Panc1 (cell line): ENCODE data around the gene IGF1R. TPM values are rescaled to one million over a fixed set of nuclear protein-coding genes. Genes with fewer than 3 reads are reported as not detected.

Source experiments
- ATAC-seq: fragments of 200-7000 bp; cut with Tn5 transposase; 2 replicates; pipeline ENCODE4 v1.9.1; 2020; ENCODE audit warnings: mild to moderate bottlenecking, moderate library complexity
- BruUV-seq: library from RNA; stranded (reverse); fragments of 400-500 nt; replicated peaks from 2 replicates; lab custom pipeline; 2021; lab: Mats Ljungman, UMichigan
- CTCF ChIA-PET: fragments of 300-600 bp; sonication (Branson Sonifier 250); formaldehyde crosslinking; loops from one replicate; lab custom pipeline; 2022; ENCODE audit warnings: antibody characterized with exemption; lab: Charles Lee
- POLR2A ChIA-PET: fragments of 300-600 bp; sonication (Branson Sonifier 250); formaldehyde crosslinking; loops from one replicate; lab custom pipeline; 2022; ENCODE audit warnings: antibody characterized with exemption; lab: Charles Lee
- DNase-seq: peaks from one replicate; pipeline ENCODE4 v3.0.0-alpha.2; 2010; ENCODE audit warnings: low read depth, low spot score
- H3K27ac ChIP-seq: 2 replicates; pipeline ENCODE4 v1.5.1; 2011; ENCODE audit warnings: mild to moderate bottlenecking, low read length, inconsistent platforms
- H3K27me3 ChIP-seq: fragments of 200-500 bp; sonication (Bioruptor generic); 2 replicates; pipeline ENCODE4 v1.6.0; 2014; ENCODE audit warnings: low read length, inconsistent platforms; ENCODE audit not compliant: control insufficient read depth, insufficient read depth
- H3K36me3 ChIP-seq: fragments of 200-500 bp; sonication (Bioruptor generic); 2 replicates; pipeline ENCODE4 v1.5.1; 2014; ENCODE audit warnings: inconsistent platforms, mild to moderate bottlenecking, low read length, moderate library complexity; ENCODE audit not compliant: control insufficient read depth, insufficient read depth
- H3K4me1 ChIP-seq: 2 replicates; pipeline ENCODE4 v1.5.1; 2011; ENCODE audit warnings: inconsistent platforms, mild to moderate bottlenecking, low read length, moderate library complexity; ENCODE audit not compliant: control insufficient read depth, insufficient read depth
- H3K4me3 ChIP-seq, 2 experiments: 2 replicates each; pipeline ENCODE4 v1.5.1; 2011 to 2012; ENCODE audit warnings: low read depth in 2 of 2, low read length in 2 of 2, mild to moderate bottlenecking in 2 of 2, inconsistent platforms in 1 of 2, moderate library complexity in 1 of 2
- H3K9me3 ChIP-seq: fragments of 200-500 bp; sonication (Bioruptor generic); 2 replicates; pipeline ENCODE4 v1.5.1; 2014; ENCODE audit warnings: low read depth, mild to moderate bottlenecking, inconsistent platforms, low read length, moderate library complexity; ENCODE audit not compliant: control insufficient read depth, insufficient read depth
- POLR2AphosphoS5 ChIP-seq: IDR thresholded peaks from 2 replicates; pipeline ENCODE4 v1.6.1; 2012; ENCODE audit warnings: mild to moderate bottlenecking, low read depth, low read length, moderate library complexity
- SIN3A ChIP-seq: IDR thresholded peaks from 2 replicates; pipeline ENCODE4 v1.6.1; 2012; ENCODE audit warnings: low read depth, mild to moderate bottlenecking, low read length, moderate library complexity, borderline replicate concordance; ENCODE audit not compliant: insufficient read depth
- TCF7L2 ChIP-seq: IDR thresholded peaks from 2 replicates; pipeline ENCODE4 v1.6.1; 2011; ENCODE audit warnings: mild to moderate bottlenecking, low read depth, low read length, inconsistent platforms
- in situ Hi-C: cut with HindIII; loops from 2 replicates; pipeline ENCODE4 v1.10.0; 2016; ENCODE audit warnings: low sequenced_read_pairs, low pct_unique_long_range_greater_than_20kb
- intact Hi-C: fragments of 100-400 bp; cut with micrococcal nuclease; formaldehyde crosslinking; loops from one replicate; pipeline ENCODE4 v1.10.0; 2022; ENCODE audit not compliant: unreplicated experiment
- total RNA-seq: library from RNA; stranded (reverse); gene quantifications from one replicate; pipeline ENCODE4 v1.2.1, GENCODE V29; 2021; ENCODE audit not compliant: unreplicated experiment
- TF ChIP-seq, protein P1 (sequence below), 2 experiments: IDR thresholded peaks; 2 replicates each; pipeline ENCODE4 v1.6.1; 2011 to 2012; ENCODE audit warnings: low read depth in 2 of 2, control low read depth in 1 of 2, low read length in 1 of 2, mild to moderate bottlenecking in 1 of 2, moderate library complexity in 1 of 2; ENCODE audit not compliant: insufficient read depth in 1 of 2
- TF ChIP-seq, protein P2 (sequence below): fragments of 450-650 bp; IDR thresholded peaks from 2 replicates; pipeline ENCODE4 v1.5.1; 2017; ENCODE audit warnings: mild to moderate bottlenecking

Gene IGF1R
- total RNA-seq, 1 experiment from 2014 or later, result 77.1 TPM

DNA sequence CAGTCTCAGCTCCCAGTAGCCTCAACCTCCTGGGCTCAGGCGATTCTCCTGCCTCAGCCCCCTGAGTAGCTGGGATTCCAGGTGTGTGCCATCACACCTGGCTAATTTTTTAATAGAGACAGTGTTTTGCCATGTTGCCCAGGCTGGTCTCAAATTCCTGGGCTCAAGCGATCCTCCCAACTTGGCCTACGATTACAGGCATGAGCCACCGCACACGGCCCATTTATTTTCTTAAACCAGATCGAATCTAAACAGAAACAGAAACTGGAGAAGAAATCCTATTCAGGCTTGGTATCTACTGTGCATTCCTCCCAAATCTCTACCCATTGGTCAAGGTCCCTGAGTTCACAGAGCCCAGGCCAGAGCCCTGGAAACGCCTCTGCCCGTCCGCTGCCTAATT lies 285.1 kb downstream of the IGF1R start:
- H3K4me1 ChIP-seq, result no peaks in the 10 kb centered on the region
- H3K27ac ChIP-seq, result no peak overlapping the region
- TF ChIP-seq SIN3A (no peak), TCF7L2 (no peak), POLR2AphosphoS5 (no peak)
- TF ChIP-seq, protein P1, sequence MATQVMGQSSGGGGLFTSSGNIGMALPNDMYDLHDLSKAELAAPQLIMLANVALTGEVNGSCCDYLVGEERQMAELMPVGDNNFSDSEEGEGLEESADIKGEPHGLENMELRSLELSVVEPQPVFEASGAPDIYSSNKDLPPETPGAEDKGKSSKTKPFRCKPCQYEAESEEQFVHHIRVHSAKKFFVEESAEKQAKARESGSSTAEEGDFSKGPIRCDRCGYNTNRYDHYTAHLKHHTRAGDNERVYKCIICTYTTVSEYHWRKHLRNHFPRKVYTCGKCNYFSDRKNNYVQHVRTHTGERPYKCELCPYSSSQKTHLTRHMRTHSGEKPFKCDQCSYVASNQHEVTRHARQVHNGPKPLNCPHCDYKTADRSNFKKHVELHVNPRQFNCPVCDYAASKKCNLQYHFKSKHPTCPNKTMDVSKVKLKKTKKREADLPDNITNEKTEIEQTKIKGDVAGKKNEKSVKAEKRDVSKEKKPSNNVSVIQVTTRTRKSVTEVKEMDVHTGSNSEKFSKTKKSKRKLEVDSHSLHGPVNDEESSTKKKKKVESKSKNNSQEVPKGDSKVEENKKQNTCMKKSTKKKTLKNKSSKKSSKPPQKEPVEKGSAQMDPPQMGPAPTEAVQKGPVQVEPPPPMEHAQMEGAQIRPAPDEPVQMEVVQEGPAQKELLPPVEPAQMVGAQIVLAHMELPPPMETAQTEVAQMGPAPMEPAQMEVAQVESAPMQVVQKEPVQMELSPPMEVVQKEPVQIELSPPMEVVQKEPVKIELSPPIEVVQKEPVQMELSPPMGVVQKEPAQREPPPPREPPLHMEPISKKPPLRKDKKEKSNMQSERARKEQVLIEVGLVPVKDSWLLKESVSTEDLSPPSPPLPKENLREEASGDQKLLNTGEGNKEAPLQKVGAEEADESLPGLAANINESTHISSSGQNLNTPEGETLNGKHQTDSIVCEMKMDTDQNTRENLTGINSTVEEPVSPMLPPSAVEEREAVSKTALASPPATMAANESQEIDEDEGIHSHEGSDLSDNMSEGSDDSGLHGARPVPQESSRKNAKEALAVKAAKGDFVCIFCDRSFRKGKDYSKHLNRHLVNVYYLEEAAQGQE (IDR thresholded peaks at IDR 0.05; ENCODE audit: insufficient read depth in 1 of 2, low read depth in 2 of 2, low read length in 1 of 2), result no peak
- TF ChIP-seq, protein P2, sequence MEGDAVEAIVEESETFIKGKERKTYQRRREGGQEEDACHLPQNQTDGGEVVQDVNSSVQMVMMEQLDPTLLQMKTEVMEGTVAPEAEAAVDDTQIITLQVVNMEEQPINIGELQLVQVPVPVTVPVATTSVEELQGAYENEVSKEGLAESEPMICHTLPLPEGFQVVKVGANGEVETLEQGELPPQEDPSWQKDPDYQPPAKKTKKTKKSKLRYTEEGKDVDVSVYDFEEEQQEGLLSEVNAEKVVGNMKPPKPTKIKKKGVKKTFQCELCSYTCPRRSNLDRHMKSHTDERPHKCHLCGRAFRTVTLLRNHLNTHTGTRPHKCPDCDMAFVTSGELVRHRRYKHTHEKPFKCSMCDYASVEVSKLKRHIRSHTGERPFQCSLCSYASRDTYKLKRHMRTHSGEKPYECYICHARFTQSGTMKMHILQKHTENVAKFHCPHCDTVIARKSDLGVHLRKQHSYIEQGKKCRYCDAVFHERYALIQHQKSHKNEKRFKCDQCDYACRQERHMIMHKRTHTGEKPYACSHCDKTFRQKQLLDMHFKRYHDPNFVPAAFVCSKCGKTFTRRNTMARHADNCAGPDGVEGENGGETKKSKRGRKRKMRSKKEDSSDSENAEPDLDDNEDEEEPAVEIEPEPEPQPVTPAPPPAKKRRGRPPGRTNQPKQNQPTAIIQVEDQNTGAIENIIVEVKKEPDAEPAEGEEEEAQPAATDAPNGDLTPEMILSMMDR, result no peak
- no peaks in the 10 kb centered on the region for H3K27me3 ChIP-seq
- ChIA-PET POLR2A (no interaction called here), CTCF (no interaction called here)
- ATAC-seq (no peak), DNase-seq (no peak)
- no peak overlapping the region for H3K4me3 ChIP-seq
- BruUV-seq, result no TSS peak
- no peaks in the 10 kb centered on the region for H3K9me3 ChIP-seq
- in situ Hi-C loops, result no loop called here
- peaks cover 5% of the 10 kb centered on the region; the same call in 1 of the 2 replicates for H3K36me3 ChIP-seq
- intact Hi-C loops, result no loop called here

DNA sequence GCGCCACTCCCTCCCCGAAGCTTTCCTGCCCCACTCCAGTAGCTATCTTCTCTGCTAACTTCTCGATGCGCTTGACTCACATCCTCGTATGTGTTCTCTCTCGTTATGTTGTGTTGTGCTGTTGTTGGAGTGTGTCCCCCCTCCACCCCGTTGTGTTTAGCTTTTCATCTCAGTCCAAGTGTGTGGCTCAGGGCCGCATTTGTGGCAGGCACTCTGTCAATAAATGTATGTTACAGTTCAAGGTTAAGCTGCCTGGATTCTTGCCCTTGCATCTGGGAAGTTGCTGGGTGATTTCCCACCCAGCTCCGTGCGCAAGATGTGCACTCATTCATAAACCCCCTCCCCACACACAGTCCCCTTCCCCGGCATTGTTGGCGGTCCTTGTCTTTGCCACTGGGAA lies 287.4 kb downstream of the IGF1R start:
- H3K27me3 ChIP-seq, result no peaks in the 10 kb centered on the region
- H3K9me3 ChIP-seq, result no peaks in the 10 kb centered on the region
- peaks cover 8% of the 10 kb centered on the region for H3K36me3 ChIP-seq
- H3K4me3 ChIP-seq, result no peak overlapping the region
- ChIA-PET POLR2A (no interaction called here), CTCF (no interaction called here)
- in situ Hi-C loops (no loop called here), intact Hi-C loops (no loop called here)
- TF ChIP-seq, protein P1 (IDR thresholded peaks at IDR 0.05; ENCODE audit: insufficient read depth in 1 of 2, low read depth in 2 of 2, low read length in 1 of 2), result no peak
- TF ChIP-seq, protein P2, result no peak
- TF ChIP-seq TCF7L2, result no peak
- TF ChIP-seq POLR2AphosphoS5, result no peak
- TF ChIP-seq SIN3A, result no peak
- DNase-seq (no peak), ATAC-seq (no peak)
- H3K4me1 ChIP-seq, result no peaks in the 10 kb centered on the region
- no peak overlapping the region for H3K27ac ChIP-seq
- BruUV-seq, result no TSS peak
